Measurements from ENCODE around the gene SERP2. TPM values are rescaled to one million over a fixed set of nuclear protein-coding genes. Genes with fewer than 3 reads are reported as not detected.

SERP2 gene
- total RNA-seq, 1 donor from 2014 or later = 6.3 TPM

GRCh38 chr13:44414716-44415115, 41.1 kb downstream of the SERP2 start:
- peaks cover 11% of the 10 kb centered on the region for H3K4me1 Mint-ChIP-seq (ENCODE audit: low read depth)
- H3K27ac Mint-ChIP-seq = no peak overlapping the region
- peaks cover 5% of the 10 kb centered on the region for H3K27me3 Mint-ChIP-seq
- no peaks in the 10 kb centered on the region for H3K36me3 Mint-ChIP-seq (ENCODE audit: insufficient read depth)
- no peaks in the 10 kb centered on the region for H3K9me3 Mint-ChIP-seq (ENCODE audit: low read depth)
- TF ChIP-seq CTCF (IDR thresholded peaks at IDR 0.05; ENCODE audit: unreplicated experiment) = no peak
- H3K4me3 Mint-ChIP-seq (ENCODE audit: low read depth) = no peak overlapping the region
- no peak for DNase-seq (ENCODE audit: low spot score, unreplicated experiment)

- Mint-ChIP-seq H3K27ac (no peak overlapping the region), H3K9me3 (ENCODE audit: low read depth) (no peaks in the 10 kb centered on the region), H3K4me3 (ENCODE audit: low read depth) (no peak overlapping the region)
Measured at GRCh38 chr13:44415815-44416214, 42.2 kb downstream of the SERP2 start.

GRCh38 chr13:44416301-44416700, 42.7 kb downstream of the SERP2 start:
- Mint-ChIP-seq H3K27me3 (peaks cover 2% of the 10 kb centered on the region), H3K4me3 (ENCODE audit: low read depth) (no peak overlapping the region), H3K4me1 (ENCODE audit: low read depth) (peaks cover 11% of the 10 kb centered on the region)

More at GRCh38 chr13:44415815-44416214, 42.2 kb downstream of the SERP2 start:
- no peak for DNase-seq (ENCODE audit: low spot score, unreplicated experiment)
- Mint-ChIP-seq H3K4me1 (ENCODE audit: low read depth) (peaks cover 11% of the 10 kb centered on the region), H3K27me3 (peaks cover 2% of the 10 kb centered on the region), H3K36me3 (ENCODE audit: insufficient read depth) (no peaks in the 10 kb centered on the region)
- no peak for TF ChIP-seq CTCF (IDR thresholded peaks at IDR 0.05; ENCODE audit: unreplicated experiment)

GRCh38 chr13:44416744-44417143, 43.1 kb downstream of the SERP2 start:
- Mint-ChIP-seq H3K4me3 (ENCODE audit: low read depth) (no peak overlapping the region), H3K9me3 (ENCODE audit: low read depth) (no peaks in the 10 kb centered on the region), H3K27me3 (peaks cover 4% of the 10 kb centered on the region), H3K4me1 (ENCODE audit: low read depth) (peaks cover 9% of the 10 kb centered on the region), H3K27ac (no peak overlapping the region), H3K36me3 (ENCODE audit: insufficient read depth) (no peaks in the 10 kb centered on the region)
- DNase-seq (ENCODE audit: low spot score, unreplicated experiment) = no peak
- no peak for TF ChIP-seq CTCF (IDR thresholded peaks at IDR 0.05; ENCODE audit: unreplicated experiment)

More at GRCh38 chr13:44416301-44416700, 42.7 kb downstream of the SERP2 start:
- no peak overlapping the region for H3K27ac Mint-ChIP-seq
- H3K9me3 Mint-ChIP-seq (ENCODE audit: low read depth) = no peaks in the 10 kb centered on the region
- no peak for DNase-seq (ENCODE audit: low spot score, unreplicated experiment)
- TF ChIP-seq CTCF (IDR thresholded peaks at IDR 0.05; ENCODE audit: unreplicated experiment) = no peak
- no peaks in the 10 kb centered on the region for H3K36me3 Mint-ChIP-seq (ENCODE audit: insufficient read depth)

- peaks cover 11% of the 10 kb centered on the region for H3K27me3 Mint-ChIP-seq
- no peaks in the 10 kb centered on the region for H3K36me3 Mint-ChIP-seq (ENCODE audit: insufficient read depth)
- peaks cover 7% of the 10 kb centered on the region for H3K4me1 Mint-ChIP-seq (ENCODE audit: low read depth)
- no peak for TF ChIP-seq CTCF (IDR thresholded peaks at IDR 0.05; ENCODE audit: unreplicated experiment)
- no peaks in the 10 kb centered on the region for H3K9me3 Mint-ChIP-seq (ENCODE audit: low read depth)
- no peak overlapping the region for H3K27ac Mint-ChIP-seq
- DNase-seq (ENCODE audit: low spot score, unreplicated experiment) = no peak
- no peak overlapping the region for H3K4me3 Mint-ChIP-seq (ENCODE audit: low read depth)
Measured at GRCh38 chr13:44417446-44417845, 43.8 kb downstream of the SERP2 start.

All from progenitor cell of endocrine pancreas (in vitro differentiated cells).